PC-3 (cell line): Measurements from ENCODE around the gene FAM53B.

Experiments
- CTCF ChIP-seq: fragments of 300-600 bp; sonication (generic); conservative IDR thresholded peaks from 2 replicates; pipeline ENCODE4 v1.5.1; 2017; ENCODE audit warnings: antibody characterized with exemption, low read depth, mild to moderate bottlenecking, low read length
- EZH2 ChIP-seq: fragments of 300-600 bp; sonication (generic); IDR thresholded peaks from one replicate; pipeline ENCODE4 v1.6.1; 2017; ENCODE audit warnings: antibody characterized with exemption, mild to moderate bottlenecking, low read length; ENCODE audit not compliant: unreplicated experiment

- TF ChIP-seq CTCF, result no peak
- TF ChIP-seq EZH2, result no peak
Measured at GRCh38 chr10:124607693-124608092, 136.5 kb downstream of the FAM53B start.
